Natural killer cell (primary cell): ENCODE data around the gene TNFSF15. TPM values are rescaled to one million over a fixed set of nuclear protein-coding genes. Genes with fewer than 3 reads are reported as not detected.

ENCODE experiments used
- ATAC-seq, 3 donors: fragments of 150-1000 bp in 2 of 3; fragments of 200-7000 bp in 1 of 3; cut with Tn5 transposase; 1 replicate in 1 of 3; 2 replicates in 2 of 3; pipeline ENCODE4 v1.10.0; 2021; ENCODE audit warnings: mild to moderate bottlenecking in 2 of 3, moderate library complexity in 2 of 3
- DNase-seq, 2 donors: peaks; one replicate each; pipeline versions ENCODE4 v3.0.0 to v3.0.0-alpha.2; 2013 to 2021; ENCODE audit warnings: mixed read lengths in 1 of 2
- H3K27ac ChIP-seq: one replicate; pipeline ENCODE4 v1.5.1; 2013; ENCODE audit warnings: mild to moderate bottlenecking, low read length
- H3K27me3 ChIP-seq: one replicate; pipeline ENCODE4 v1.6.1; 2013; ENCODE audit warnings: low read length; ENCODE audit not compliant: control insufficient read depth, insufficient read depth
- H3K36me3 ChIP-seq: one replicate; pipeline ENCODE4 v1.6.1; 2013; ENCODE audit warnings: low read length; ENCODE audit not compliant: control insufficient read depth, insufficient read depth
- H3K4me1 ChIP-seq: one replicate; pipeline ENCODE4 v1.6.1; 2013; ENCODE audit warnings: low read length; ENCODE audit not compliant: control insufficient read depth, insufficient read depth
- H3K4me3 ChIP-seq: one replicate; pipeline ENCODE4 v1.5.1; 2013; ENCODE audit warnings: low read length
- H3K9me3 ChIP-seq: one replicate; pipeline ENCODE4 v1.6.1; 2013; ENCODE audit warnings: low read length; ENCODE audit not compliant: control insufficient read depth, insufficient read depth
- H3K27ac Mint-ChIP-seq, 2 donors: one replicate each; pipeline ENCODE4 v1.8.0; 2022; ENCODE audit warnings: mild to moderate bottlenecking in 2 of 2, mixed read lengths in 2 of 2, moderate library complexity in 1 of 2
- H3K27me3 Mint-ChIP-seq, 2 donors: one replicate each; pipeline ENCODE4 v1.8.0; 2022; ENCODE audit warnings: low read depth in 2 of 2, mixed read lengths in 2 of 2
- H3K36me3 Mint-ChIP-seq: one replicate; pipeline ENCODE4 v1.8.0; 2022; ENCODE audit warnings: mixed read lengths
- H3K4me1 Mint-ChIP-seq, 2 donors: one replicate each; pipeline ENCODE4 v1.8.0; 2022; ENCODE audit warnings: mixed read lengths in 2 of 2
- H3K4me3 Mint-ChIP-seq: one replicate; pipeline ENCODE4 v1.8.0; 2022; ENCODE audit warnings: mild to moderate bottlenecking, moderate library complexity, mixed read lengths
- H3K9me3 Mint-ChIP-seq, 2 donors: one replicate each; pipeline ENCODE4 v1.8.0; 2022; ENCODE audit warnings: mixed read lengths in 2 of 2
- WGBS: methylation state at CpG from one replicate; pipeline ENCODE4 v1.1.7; 2013; ENCODE audit warnings: missing lambda C conversion rate; ENCODE audit not compliant: insufficient coverage; 5-methylcytosine and 5-hydroxymethylcytosine counted together
- intact Hi-C: fragments of 100-400 bp; cut with micrococcal nuclease; formaldehyde crosslinking; loops from one replicate; pipeline ENCODE4 v1.14.2; 2022
- total RNA-seq, 4 donors: library from RNA; stranded (reverse); fragments of 120-200 nt in 1 of 4; gene quantifications; one replicate each; pipeline versions ENCODE4 v1.2.3 to v1.2.4, GENCODE V29; 2013 to 2022
- TF ChIP-seq, protein P1 (sequence below): fragments of 200-600 bp; IDR thresholded peaks from one replicate; pipeline ENCODE4 v1.8.0; 2022; ENCODE audit warnings: antibody characterized with exemption

The TNFSF15 gene
- total RNA-seq, 3 donors from 2014 or later (not counting 1 experiment from before 2014, with no cell fraction given): not detected

DNA sequence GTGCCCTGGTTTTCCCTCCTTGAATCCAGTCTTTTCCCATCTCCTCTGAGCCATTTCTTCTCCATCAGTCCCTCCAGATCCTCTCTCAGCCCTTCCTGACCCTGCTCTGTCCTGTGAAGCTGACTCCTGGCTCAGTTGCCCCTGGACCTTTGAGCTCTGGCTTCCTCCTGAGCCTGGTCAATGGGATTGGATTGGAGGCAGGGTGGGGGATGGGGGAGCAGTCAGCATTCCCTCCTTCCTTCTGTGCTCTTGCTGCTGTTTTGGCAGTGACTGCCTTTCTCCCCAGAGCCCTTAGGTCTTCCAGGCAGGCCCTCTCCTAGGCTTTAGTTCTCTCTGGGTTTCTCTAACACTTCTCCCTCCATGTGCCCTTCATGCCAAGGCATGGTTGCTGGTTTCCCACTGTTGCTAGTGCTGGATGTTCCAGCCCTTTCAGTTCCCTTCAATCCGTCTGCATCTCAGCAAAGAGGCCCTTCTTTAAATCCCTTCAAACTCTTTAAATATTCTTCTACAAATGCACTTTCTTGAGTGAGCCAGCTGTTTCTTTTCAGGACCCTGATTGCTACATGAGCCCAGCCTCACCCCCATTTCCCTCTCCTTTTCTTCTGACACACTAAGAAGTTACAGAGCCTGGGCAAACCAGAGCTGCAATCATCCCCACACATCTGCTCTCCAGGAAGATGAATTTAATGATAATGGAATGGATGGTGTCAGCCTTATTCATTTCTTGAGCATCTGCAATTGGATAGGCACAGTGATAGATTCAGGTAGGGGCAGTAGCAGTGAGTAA, 2.2 kb downstream of the TNFSF15 start:
- 96% methylated on average over 1 of the region's 1 CpG for whole genome bisulfite sequencing
- DNase-seq: no peak
- H3K27ac ChIP-seq: no peak overlapping the region
- H3K36me3 ChIP-seq: no peaks in the 10 kb centered on the region
- no peak overlapping the region for H3K4me3 Mint-ChIP-seq
- H3K27me3 ChIP-seq: no peaks in the 10 kb centered on the region
- ATAC-seq: no peak
- H3K27ac Mint-ChIP-seq: no peak overlapping the region
- intact Hi-C loops: no loop called here
- H3K27me3 Mint-ChIP-seq: peaks cover 2 to 13% of the 10 kb centered on the region in 2 donors
- H3K36me3 Mint-ChIP-seq: no peaks in the 10 kb centered on the region
- no peaks in the 10 kb centered on the region for H3K9me3 ChIP-seq
- TF ChIP-seq, protein P1, sequence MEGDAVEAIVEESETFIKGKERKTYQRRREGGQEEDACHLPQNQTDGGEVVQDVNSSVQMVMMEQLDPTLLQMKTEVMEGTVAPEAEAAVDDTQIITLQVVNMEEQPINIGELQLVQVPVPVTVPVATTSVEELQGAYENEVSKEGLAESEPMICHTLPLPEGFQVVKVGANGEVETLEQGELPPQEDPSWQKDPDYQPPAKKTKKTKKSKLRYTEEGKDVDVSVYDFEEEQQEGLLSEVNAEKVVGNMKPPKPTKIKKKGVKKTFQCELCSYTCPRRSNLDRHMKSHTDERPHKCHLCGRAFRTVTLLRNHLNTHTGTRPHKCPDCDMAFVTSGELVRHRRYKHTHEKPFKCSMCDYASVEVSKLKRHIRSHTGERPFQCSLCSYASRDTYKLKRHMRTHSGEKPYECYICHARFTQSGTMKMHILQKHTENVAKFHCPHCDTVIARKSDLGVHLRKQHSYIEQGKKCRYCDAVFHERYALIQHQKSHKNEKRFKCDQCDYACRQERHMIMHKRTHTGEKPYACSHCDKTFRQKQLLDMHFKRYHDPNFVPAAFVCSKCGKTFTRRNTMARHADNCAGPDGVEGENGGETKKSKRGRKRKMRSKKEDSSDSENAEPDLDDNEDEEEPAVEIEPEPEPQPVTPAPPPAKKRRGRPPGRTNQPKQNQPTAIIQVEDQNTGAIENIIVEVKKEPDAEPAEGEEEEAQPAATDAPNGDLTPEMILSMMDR: no peak
- H3K4me1 ChIP-seq: peaks cover 19% of the 10 kb centered on the region
- no peak overlapping the region for H3K4me3 ChIP-seq
- peaks cover 8 to 16% of the 10 kb centered on the region in 2 donors for H3K4me1 Mint-ChIP-seq
- no peaks in the 10 kb centered on the region for H3K9me3 Mint-ChIP-seq

DNA sequence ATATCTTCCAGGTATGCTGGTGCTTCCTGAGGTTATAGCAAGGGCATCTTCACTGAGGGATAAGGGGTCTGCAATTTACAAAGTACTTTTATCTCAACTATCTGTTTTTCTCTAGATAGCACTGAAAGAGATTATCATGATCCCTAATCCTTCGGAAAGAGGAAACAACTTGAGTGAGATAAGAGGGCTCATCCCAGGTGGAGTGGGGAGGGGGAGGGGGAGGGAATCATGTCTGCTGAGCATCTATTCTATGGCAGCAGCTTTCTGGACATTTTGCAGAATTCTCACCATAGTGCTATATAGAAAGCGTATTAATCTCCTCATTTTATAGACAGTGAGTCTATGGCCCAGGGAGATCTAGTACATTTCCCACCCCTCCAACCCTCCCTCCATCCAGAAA, 5.9 kb downstream of the TNFSF15 start:
- DNase-seq (no peak), ATAC-seq (no peak)
- Histone ChIP-seq H3K9me3 (no peaks in the 10 kb centered on the region), H3K36me3 (no peaks in the 10 kb centered on the region), H3K4me1 (no peaks in the 10 kb centered on the region), H3K27ac (no peak overlapping the region), H3K27me3 (no peaks in the 10 kb centered on the region), H3K4me3 (no peak overlapping the region)
- intact Hi-C loops: no loop called here
- WGBS: 81% methylated on average over 2 of the region's 2 CpGs
- H3K27me3 Mint-ChIP-seq: peaks cover 2 to 13% of the 10 kb centered on the region in 2 donors
- no peaks in the 10 kb centered on the region for H3K36me3 Mint-ChIP-seq
- no peaks in the 10 kb centered on the region for H3K4me1 Mint-ChIP-seq
- no peak overlapping the region for H3K4me3 Mint-ChIP-seq
- H3K27ac Mint-ChIP-seq: no peak overlapping the region
- no peaks in the 10 kb centered on the region for H3K9me3 Mint-ChIP-seq
- TF ChIP-seq, protein P1: no peak

DNA sequence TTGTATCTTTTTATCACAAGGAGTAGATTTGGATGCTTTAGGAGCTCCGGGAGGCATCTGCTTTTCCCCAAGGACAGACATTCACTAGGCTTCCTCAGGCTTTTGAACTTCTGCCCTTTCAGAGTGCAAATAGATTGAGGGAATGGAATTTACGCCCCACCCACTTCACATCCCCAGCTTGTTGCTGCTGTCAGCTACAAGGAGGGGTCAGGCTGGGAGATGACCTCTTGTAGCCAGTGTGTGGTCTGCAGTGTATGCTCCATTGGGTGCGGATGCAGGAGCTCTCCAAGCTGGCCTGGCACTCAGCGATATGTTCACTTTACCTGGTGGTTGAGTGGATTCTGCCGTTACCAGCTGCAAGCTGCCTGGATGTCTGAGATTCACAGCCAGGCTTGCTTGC, 6.4 kb downstream of the TNFSF15 start:
- Histone ChIP-seq H3K27ac (no peak overlapping the region), H3K36me3 (no peaks in the 10 kb centered on the region), H3K4me1 (no peaks in the 10 kb centered on the region), H3K27me3 (no peaks in the 10 kb centered on the region), H3K4me3 (no peak overlapping the region), H3K9me3 (no peaks in the 10 kb centered on the region)
- DNase-seq (no peak), ATAC-seq (no peak)
- 93% methylated on average over 5 of the region's 5 CpGs for WGBS
- H3K9me3 Mint-ChIP-seq: no peaks in the 10 kb centered on the region
- H3K4me3 Mint-ChIP-seq: no peak overlapping the region
- intact Hi-C loops: no loop called here
- H3K27ac Mint-ChIP-seq: no peak overlapping the region
- peaks cover 2 to 13% of the 10 kb centered on the region in 2 donors for H3K27me3 Mint-ChIP-seq
- no peaks in the 10 kb centered on the region for H3K36me3 Mint-ChIP-seq
- TF ChIP-seq, protein P1: no peak
- H3K4me1 Mint-ChIP-seq: no peaks in the 10 kb centered on the region
